Measurements from ENCODE around the gene MYH16. TPM values are rescaled to one million over a fixed set of nuclear protein-coding genes. Genes with fewer than 3 reads are reported as not detected.
"Not testable (repeated sequence)": the region's sequence is repeated elsewhere in the genome, so short reads cannot be mapped to it uniquely, and the experiment has no call there.

Gene MYH16
- total and polyA plus RNA-seq, 9 of the 15 experiments (the other 6 are each of a cell fraction or from before 2014, with no cell fraction given) = 0.09 TPM; not detected in 8

DNA sequence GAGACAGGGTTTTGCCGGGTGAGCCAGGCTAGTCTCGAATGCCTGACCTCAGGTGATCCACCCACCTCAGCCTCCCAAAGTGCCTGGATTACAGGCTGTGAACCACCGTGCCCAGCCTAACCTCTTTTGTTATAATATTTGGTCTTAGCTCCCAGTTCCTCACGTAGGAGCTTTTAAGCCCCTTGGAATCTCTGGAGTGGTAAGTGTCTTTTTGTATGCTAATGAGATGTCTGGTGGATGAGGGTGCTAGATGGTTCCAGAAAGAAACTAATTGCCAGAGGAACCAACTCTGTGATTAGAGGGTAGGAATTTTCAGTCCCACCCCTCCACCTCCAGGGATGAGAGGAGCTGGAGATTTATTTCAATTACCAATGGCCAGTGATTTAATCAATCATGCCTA is 47.7 kb downstream of the MYH16 start:
- ChIA-PET CTCF (ENCODE audit: low intra/inter-chr PET ratio) (no interaction called here), POLR2A (interaction anchor here (0.8 kb wide), 1 partner anchor 23 kb away, joined by 4 read pairs; no protein-coding TSS in a partner anchor)
- no peak overlapping the region for H3K4me3 ChIP-seq
- BruUV-seq (replicated peaks) = no TSS peak
- WGBS (ENCODE audit: insufficient coverage, low coverage, missing lambda C conversion rate) = 14% methylated on average over 4 of the region's 4 CpGs
- no peaks in the 10 kb centered on the region for H3K36me3 ChIP-seq (ENCODE audit: control insufficient read depth, insufficient read depth, low read length)
- H3K9me1 ChIP-seq (ENCODE audit: control insufficient read depth, insufficient read depth, low read length) = no peaks in the 10 kb centered on the region
- H3K27me3 ChIP-seq (ENCODE audit: control insufficient read depth in 2 of 2, insufficient read depth in 2 of 2, low read length in 2 of 2) = no peaks in the 10 kb centered on the region; a peak in 1 of 5 replicates
- DNase-seq (ENCODE audit: extremely low read depth in 1 of 4, low spot score in 3 of 4) = no peak
- H3K4me2 ChIP-seq (ENCODE audit: insufficient read depth, low read length) = no peak overlapping the region
- H2AFZ ChIP-seq (ENCODE audit: low read depth, low read length) = no peak overlapping the region
- no peak overlapping the region for H3K9ac ChIP-seq (ENCODE audit: insufficient read depth in 1 of 2, low read depth in 2 of 2, low read length in 2 of 2)
- intact Hi-C loops (cut with micrococcal nuclease) (no loop called here), in situ Hi-C loops (cut with MboI) (no loop called here)
- peaks cover 7% of the 10 kb centered on the region for H3K79me2 ChIP-seq (ENCODE audit: control insufficient read depth, insufficient read depth, low read length)
- TF ChIP-seq ZNF76 (CRISPR knock-in tag; IDR thresholded peaks at IDR 0.05; ENCODE audit: borderline replicate concordance) (no peak), NR4A1 (CRISPR knock-in tag; IDR thresholded peaks at IDR 0.05) (no peak), NR4A1 (tag; IDR thresholded peaks at IDR 0.05) (no peak), ZNF253 (CRISPR knock-in tag; conservative IDR thresholded peaks at IDR 0.05) (no peak), POLR3G (IDR thresholded peaks at IDR 0.05; ENCODE audit: extremely low read depth, insufficient read length, insufficient replicate concordance) (no peak), ZNF644 (tag; IDR thresholded peaks at IDR 0.05; ENCODE audit: low read depth) (no peak), ZNF79 (CRISPR knock-in tag; IDR thresholded peaks at IDR 0.05; ENCODE audit: low read depth) (no peak), HOMEZ (CRISPR knock-in tag; IDR thresholded peaks at IDR 0.05) (no peak), STAT5B (CRISPR knock-in tag; IDR thresholded peaks at IDR 0.05) (no peak)
- TF ChIP-seq, protein P1, sequence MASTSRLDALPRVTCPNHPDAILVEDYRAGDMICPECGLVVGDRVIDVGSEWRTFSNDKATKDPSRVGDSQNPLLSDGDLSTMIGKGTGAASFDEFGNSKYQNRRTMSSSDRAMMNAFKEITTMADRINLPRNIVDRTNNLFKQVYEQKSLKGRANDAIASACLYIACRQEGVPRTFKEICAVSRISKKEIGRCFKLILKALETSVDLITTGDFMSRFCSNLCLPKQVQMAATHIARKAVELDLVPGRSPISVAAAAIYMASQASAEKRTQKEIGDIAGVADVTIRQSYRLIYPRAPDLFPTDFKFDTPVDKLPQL (IDR thresholded peaks at IDR 0.05; ENCODE audit: extremely low read depth, insufficient read length) = no peak
- no peak for ATAC-seq
- H3K9me3 ChIP-seq (replicated peaks; ENCODE audit: control insufficient read depth, insufficient read depth, low read depth, low read length) = no peaks in the 10 kb centered on the region
- no peaks in the 10 kb centered on the region; the same call in none of the 2 replicates for H4K20me1 ChIP-seq (replicated peaks; ENCODE audit: control insufficient read depth, insufficient read depth, low read length)
- H3K27ac ChIP-seq (ENCODE audit: extremely low read depth, low read depth, low read length) = no peak overlapping the region
- H3K4me1 ChIP-seq (replicated peaks in 1 of 2; ENCODE audit: control insufficient read depth in 2 of 2, insufficient read depth in 2 of 2, low read length in 2 of 2) = peaks cover 3 to 13% of the 10 kb centered on the region in 2 experiments; a peak in 3 of 5 replicates
- FAIRE-seq = no peak

DNA sequence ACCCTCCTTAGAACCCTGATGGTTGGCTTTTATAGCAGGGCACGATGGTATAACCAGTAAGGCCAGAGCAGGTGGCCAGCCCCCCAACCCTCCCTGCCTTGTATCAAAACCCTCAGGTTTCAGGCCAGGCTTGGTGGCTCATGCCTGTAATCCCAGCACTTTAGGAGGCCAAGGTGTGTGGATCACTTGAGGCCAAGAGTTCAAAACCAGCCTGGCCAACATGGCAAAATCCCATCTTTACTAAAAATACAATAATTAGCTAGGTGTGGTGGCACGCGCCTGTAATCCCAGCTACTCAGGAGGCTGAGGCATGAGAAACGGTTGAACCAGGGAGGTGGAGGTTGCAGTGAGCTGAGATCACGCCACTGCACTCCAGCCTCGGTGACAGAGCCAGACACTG is 50.0 kb downstream of the MYH16 start:
- H3K4me3 ChIP-seq; H3K36me3 ChIP-seq (ENCODE audit: control insufficient read depth, insufficient read depth, low read length); in situ Hi-C loops (cut with MboI); H4K20me1 ChIP-seq (replicated peaks; ENCODE audit: control insufficient read depth, insufficient read depth, low read length); intact Hi-C loops (cut with micrococcal nuclease); H3K27ac ChIP-seq (ENCODE audit: extremely low read depth, low read depth, low read length); ATAC-seq; DNase-seq (ENCODE audit: extremely low read depth in 1 of 4, low spot score in 3 of 4); CTCF ChIA-PET (ENCODE audit: low intra/inter-chr PET ratio); H3K9me3 ChIP-seq (replicated peaks; ENCODE audit: control insufficient read depth, insufficient read depth, low read depth, low read length); H3K4me2 ChIP-seq (ENCODE audit: insufficient read depth, low read length); H3K27me3 ChIP-seq (ENCODE audit: control insufficient read depth in 2 of 2, insufficient read depth in 2 of 2, low read length in 2 of 2); FAIRE-seq; H2AFZ ChIP-seq (ENCODE audit: low read depth, low read length); H3K9me1 ChIP-seq (ENCODE audit: control insufficient read depth, insufficient read depth, low read length); BruUV-seq (replicated peaks); H3K9ac ChIP-seq (ENCODE audit: insufficient read depth in 1 of 2, low read depth in 2 of 2, low read length in 2 of 2): not testable (repeated sequence)
- Histone ChIP-seq H3K79me2 (ENCODE audit: control insufficient read depth, insufficient read depth, low read length) (peaks cover 29% of the 10 kb centered on the region), H3K4me1 (replicated peaks in 1 of 2; ENCODE audit: control insufficient read depth in 2 of 2, insufficient read depth in 2 of 2, low read length in 2 of 2) (peaks cover 13 to 17% of the 10 kb centered on the region in 2 experiments)
- 63% methylated on average over 6 of the region's 6 CpGs for whole genome bisulfite sequencing (ENCODE audit: insufficient coverage, low coverage, missing lambda C conversion rate)
- POLR2A ChIA-PET = interaction anchor here (1.0 to 1.3 kb wide), 2 partner anchors 7 to 86 kb away, joined by 3 read pairs; partner anchors contain the start of gene BUD31

All from K562 (cell line).